AG09309 (cell line): ENCODE data around the gene AKAP3.

ENCODE experiments used
- DNase-seq: peaks from one replicate; pipeline ENCODE4 v3.0.0-alpha.2; 2010; ENCODE audit warnings: low read depth
- H3K4me3 ChIP-seq: 2 replicates; pipeline ENCODE4 v1.5.1; 2011; ENCODE audit warnings: mild to moderate bottlenecking, low read depth, low read length, moderate library complexity; ENCODE audit not compliant: control insufficient read depth
- CTCF ChIP-seq: IDR thresholded peaks from 2 replicates; pipeline ENCODE4 v1.5.1; 2011; ENCODE audit warnings: mild to moderate bottlenecking, low read depth, low read length, inconsistent platforms; ENCODE audit not compliant: insufficient read depth, control insufficient read depth; ENCODE audit errors: missing control alignments

The AKAP3 gene

GRCh38 chr12:4630262-4630661 lies 18.6 kb downstream of the AKAP3 start:
- TF ChIP-seq CTCF: no peak
- H3K4me3 ChIP-seq: no peak overlapping the region
- no peak for DNase-seq

GRCh38 chr12:4628406-4628805 lies 20.4 kb downstream of the AKAP3 start:
- H3K4me3 ChIP-seq: no peak overlapping the region
- DNase-seq: no peak
- TF ChIP-seq CTCF: no peak

GRCh38 chr12:4626543-4626942 lies 22.3 kb downstream of the AKAP3 start:
- no peak for DNase-seq
- no peak for TF ChIP-seq CTCF
- no peak overlapping the region for H3K4me3 ChIP-seq

- H3K4me3 ChIP-seq: no peak overlapping the region
- no peak for DNase-seq
- no peak for TF ChIP-seq CTCF
Observed at GRCh38 chr12:4621511-4621910, 27.3 kb downstream of the AKAP3 start.

- TF ChIP-seq CTCF: no peak
- DNase-seq: no peak
- no peak overlapping the region for H3K4me3 ChIP-seq
Observed at GRCh38 chr12:4615667-4616066, 33.2 kb downstream of the AKAP3 start.

- no peak overlapping the region for H3K4me3 ChIP-seq
- DNase-seq: no peak
- TF ChIP-seq CTCF: no peak
Observed at GRCh38 chr12:4610481-4610880, 38.4 kb downstream of the AKAP3 start.

GRCh38 chr12:4609071-4609470 lies 39.8 kb downstream of the AKAP3 start:
- no peak overlapping the region for H3K4me3 ChIP-seq
- no peak for DNase-seq
- no peak for TF ChIP-seq CTCF
